Measurements from ENCODE around the gene EPHA5. TPM values are rescaled to one million over a fixed set of nuclear protein-coding genes. Genes with fewer than 3 reads are reported as not detected.

Gene EPHA5
- total RNA-seq, 1 donor, result 0.72 TPM

- no peak overlapping the region for H3K27ac ChIP-seq (ENCODE audit: low read depth, low read length)
- H3K4me2 ChIP-seq (ENCODE audit: insufficient read depth, low read length), result no peak overlapping the region
- H3K4me3 ChIP-seq (ENCODE audit: insufficient read depth, low read length), result no peak overlapping the region
- DNase-seq (ENCODE audit: insufficient read length, low spot score, missing footprints), result no peak
- H3K9me3 ChIP-seq (ENCODE audit: low read depth, low read length), result no peaks in the 10 kb centered on the region
- TF ChIP-seq CTCF (IDR thresholded peaks at IDR 0.05; ENCODE audit: extremely low read depth, low read depth, low read length), result no peak
- H3K4me1 ChIP-seq (ENCODE audit: insufficient read depth, low read length), result no peaks in the 10 kb centered on the region
- H2AFZ ChIP-seq (ENCODE audit: low read length), result no peak overlapping the region
- no peaks in the 10 kb centered on the region for H4K20me1 ChIP-seq (ENCODE audit: insufficient read depth, low read length)
- no peaks in the 10 kb centered on the region for H3K36me3 ChIP-seq (ENCODE audit: insufficient read depth, low read length)
- H3K79me2 ChIP-seq (ENCODE audit: insufficient read depth, low read length), result no peaks in the 10 kb centered on the region
- H3K27me3 ChIP-seq (ENCODE audit: insufficient read depth, low read length), result no peaks in the 10 kb centered on the region
These were observed 135.2 kb downstream of the EPHA5 start for GRCh38 chr4:65535113-65535512.

- Histone ChIP-seq H3K4me3 (ENCODE audit: insufficient read depth, low read length) (no peak overlapping the region), H3K27me3 (ENCODE audit: insufficient read depth, low read length) (no peaks in the 10 kb centered on the region), H3K4me1 (ENCODE audit: insufficient read depth, low read length) (no peaks in the 10 kb centered on the region), H3K36me3 (ENCODE audit: insufficient read depth, low read length) (no peaks in the 10 kb centered on the region), H3K79me2 (ENCODE audit: insufficient read depth, low read length) (no peaks in the 10 kb centered on the region), H3K4me2 (ENCODE audit: insufficient read depth, low read length) (no peak overlapping the region), H3K9me3 (ENCODE audit: low read depth, low read length) (no peaks in the 10 kb centered on the region), H4K20me1 (ENCODE audit: insufficient read depth, low read length) (no peaks in the 10 kb centered on the region), H2AFZ (ENCODE audit: low read length) (no peak overlapping the region), H3K27ac (ENCODE audit: low read depth, low read length) (no peak overlapping the region)
- no peak for TF ChIP-seq CTCF (IDR thresholded peaks at IDR 0.05; ENCODE audit: extremely low read depth, low read depth, low read length)
- DNase-seq (ENCODE audit: insufficient read length, low spot score, missing footprints), result no peak
These were observed 148.6 kb downstream of the EPHA5 start for GRCh38 chr4:65521666-65522065.

GRCh38 chr4:65515646-65516045 lies 154.6 kb downstream of the EPHA5 start:
- Histone ChIP-seq H3K36me3 (ENCODE audit: insufficient read depth, low read length) (no peaks in the 10 kb centered on the region), H3K79me2 (ENCODE audit: insufficient read depth, low read length) (no peaks in the 10 kb centered on the region), H2AFZ (ENCODE audit: low read length) (no peak overlapping the region), H3K4me2 (ENCODE audit: insufficient read depth, low read length) (no peak overlapping the region), H3K27me3 (ENCODE audit: insufficient read depth, low read length) (no peaks in the 10 kb centered on the region), H3K4me3 (ENCODE audit: insufficient read depth, low read length) (no peak overlapping the region), H4K20me1 (ENCODE audit: insufficient read depth, low read length) (no peaks in the 10 kb centered on the region), H3K4me1 (ENCODE audit: insufficient read depth, low read length) (peaks cover 21% of the 10 kb centered on the region), H3K9me3 (ENCODE audit: low read depth, low read length) (no peaks in the 10 kb centered on the region), H3K27ac (ENCODE audit: low read depth, low read length) (no peak overlapping the region)
- no peak for TF ChIP-seq CTCF (IDR thresholded peaks at IDR 0.05; ENCODE audit: extremely low read depth, low read depth, low read length)
- no peak for DNase-seq (ENCODE audit: insufficient read length, low spot score, missing footprints)

- Histone ChIP-seq H3K4me1 (ENCODE audit: insufficient read depth, low read length) (peaks cover 39% of the 10 kb centered on the region), H3K36me3 (ENCODE audit: insufficient read depth, low read length) (no peaks in the 10 kb centered on the region), H3K27me3 (ENCODE audit: insufficient read depth, low read length) (no peaks in the 10 kb centered on the region), H3K4me3 (ENCODE audit: insufficient read depth, low read length) (no peak overlapping the region), H3K79me2 (ENCODE audit: insufficient read depth, low read length) (no peaks in the 10 kb centered on the region), H3K9me3 (ENCODE audit: low read depth, low read length) (no peaks in the 10 kb centered on the region), H3K4me2 (ENCODE audit: insufficient read depth, low read length) (peak overlapping the region; percentile 47), H2AFZ (ENCODE audit: low read length) (no peak overlapping the region), H3K27ac (ENCODE audit: low read depth, low read length) (peak overlapping the region; percentile 71), H4K20me1 (ENCODE audit: insufficient read depth, low read length) (no peaks in the 10 kb centered on the region)
- peak; percentile 9 for DNase-seq (ENCODE audit: insufficient read length, low spot score, missing footprints)
- TF ChIP-seq CTCF (IDR thresholded peaks at IDR 0.05; ENCODE audit: extremely low read depth, low read depth, low read length), result no peak
These were observed 159.3 kb downstream of the EPHA5 start for GRCh38 chr4:65510976-65511375.
